Panc1 (cell line): ENCODE results near the gene OTOGL. TPM values are rescaled to one million over a fixed set of nuclear protein-coding genes. Genes with fewer than 3 reads are reported as not detected.

Experiments
- ATAC-seq: fragments of 200-7000 bp; cut with Tn5 transposase; 2 replicates; pipeline ENCODE4 v1.9.1; 2020; ENCODE audit warnings: mild to moderate bottlenecking, moderate library complexity
- BruUV-seq: library from RNA; stranded (reverse); fragments of 400-500 nt; replicated peaks from 2 replicates; lab custom pipeline; 2021; lab: Mats Ljungman, UMichigan
- CTCF ChIA-PET: fragments of 300-600 bp; sonication (Branson Sonifier 250); formaldehyde crosslinking; loops from one replicate; lab custom pipeline; 2022; ENCODE audit warnings: antibody characterized with exemption; lab: Charles Lee
- POLR2A ChIA-PET: fragments of 300-600 bp; sonication (Branson Sonifier 250); formaldehyde crosslinking; loops from one replicate; lab custom pipeline; 2022; ENCODE audit warnings: antibody characterized with exemption; lab: Charles Lee
- DNase-seq: peaks from one replicate; pipeline ENCODE4 v3.0.0-alpha.2; 2010; ENCODE audit warnings: low read depth, low spot score
- H3K27ac ChIP-seq: 2 replicates; pipeline ENCODE4 v1.5.1; 2011; ENCODE audit warnings: mild to moderate bottlenecking, low read length, inconsistent platforms
- H3K27me3 ChIP-seq: fragments of 200-500 bp; sonication (Bioruptor generic); 2 replicates; pipeline ENCODE4 v1.6.0; 2014; ENCODE audit warnings: low read length, inconsistent platforms; ENCODE audit not compliant: control insufficient read depth, insufficient read depth
- H3K36me3 ChIP-seq: fragments of 200-500 bp; sonication (Bioruptor generic); 2 replicates; pipeline ENCODE4 v1.5.1; 2014; ENCODE audit warnings: inconsistent platforms, mild to moderate bottlenecking, low read length, moderate library complexity; ENCODE audit not compliant: control insufficient read depth, insufficient read depth
- H3K4me1 ChIP-seq: 2 replicates; pipeline ENCODE4 v1.5.1; 2011; ENCODE audit warnings: inconsistent platforms, mild to moderate bottlenecking, low read length, moderate library complexity; ENCODE audit not compliant: control insufficient read depth, insufficient read depth
- H3K4me3 ChIP-seq, 2 experiments: 2 replicates each; pipeline ENCODE4 v1.5.1; 2011 to 2012; ENCODE audit warnings: low read depth in 2 of 2, low read length in 2 of 2, mild to moderate bottlenecking in 2 of 2, inconsistent platforms in 1 of 2, moderate library complexity in 1 of 2
- H3K9me3 ChIP-seq: fragments of 200-500 bp; sonication (Bioruptor generic); 2 replicates; pipeline ENCODE4 v1.5.1; 2014; ENCODE audit warnings: low read depth, mild to moderate bottlenecking, inconsistent platforms, low read length, moderate library complexity; ENCODE audit not compliant: control insufficient read depth, insufficient read depth
- POLR2AphosphoS5 ChIP-seq: IDR thresholded peaks from 2 replicates; pipeline ENCODE4 v1.6.1; 2012; ENCODE audit warnings: mild to moderate bottlenecking, low read depth, low read length, moderate library complexity
- SIN3A ChIP-seq: IDR thresholded peaks from 2 replicates; pipeline ENCODE4 v1.6.1; 2012; ENCODE audit warnings: low read depth, mild to moderate bottlenecking, low read length, moderate library complexity, borderline replicate concordance; ENCODE audit not compliant: insufficient read depth
- TCF7L2 ChIP-seq: IDR thresholded peaks from 2 replicates; pipeline ENCODE4 v1.6.1; 2011; ENCODE audit warnings: mild to moderate bottlenecking, low read depth, low read length, inconsistent platforms
- in situ Hi-C: cut with HindIII; loops from 2 replicates; pipeline ENCODE4 v1.10.0; 2016; ENCODE audit warnings: low sequenced_read_pairs, low pct_unique_long_range_greater_than_20kb
- intact Hi-C: fragments of 100-400 bp; cut with micrococcal nuclease; formaldehyde crosslinking; loops from one replicate; pipeline ENCODE4 v1.10.0; 2022; ENCODE audit not compliant: unreplicated experiment
- total RNA-seq: library from RNA; stranded (reverse); gene quantifications from one replicate; pipeline ENCODE4 v1.2.1, GENCODE V29; 2021; ENCODE audit not compliant: unreplicated experiment
- TF ChIP-seq, protein P1 (sequence below): fragments of 450-650 bp; IDR thresholded peaks from 2 replicates; pipeline ENCODE4 v1.5.1; 2017; ENCODE audit warnings: mild to moderate bottlenecking
- TF ChIP-seq, protein P2 (sequence below), 2 experiments: IDR thresholded peaks; 2 replicates each; pipeline ENCODE4 v1.6.1; 2011 to 2012; ENCODE audit warnings: low read depth in 2 of 2, control low read depth in 1 of 2, low read length in 1 of 2, mild to moderate bottlenecking in 1 of 2, moderate library complexity in 1 of 2; ENCODE audit not compliant: insufficient read depth in 1 of 2

OTOGL gene
- total RNA-seq, 1 experiment from 2014 or later, result not detected

DNA sequence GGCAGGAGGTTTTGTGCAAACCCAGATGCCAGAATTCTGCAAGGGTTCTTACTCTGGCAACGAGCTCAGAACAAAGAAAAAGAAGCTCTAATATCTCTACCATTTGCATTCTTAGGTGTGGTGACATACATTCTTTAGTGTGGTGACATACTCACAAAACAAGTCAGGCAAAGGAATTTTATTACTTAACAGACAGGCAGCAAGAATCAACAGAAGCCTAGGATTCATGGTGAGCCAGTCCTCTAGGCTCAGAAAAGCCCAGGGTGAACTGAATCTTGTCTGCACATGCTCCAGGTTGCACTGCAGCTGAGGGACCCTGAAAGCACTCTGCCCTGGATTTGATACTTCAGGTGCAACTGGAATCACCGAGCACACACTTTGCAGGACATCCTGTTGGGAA lies 222.3 kb downstream of the OTOGL start:
- TF ChIP-seq, protein P1, sequence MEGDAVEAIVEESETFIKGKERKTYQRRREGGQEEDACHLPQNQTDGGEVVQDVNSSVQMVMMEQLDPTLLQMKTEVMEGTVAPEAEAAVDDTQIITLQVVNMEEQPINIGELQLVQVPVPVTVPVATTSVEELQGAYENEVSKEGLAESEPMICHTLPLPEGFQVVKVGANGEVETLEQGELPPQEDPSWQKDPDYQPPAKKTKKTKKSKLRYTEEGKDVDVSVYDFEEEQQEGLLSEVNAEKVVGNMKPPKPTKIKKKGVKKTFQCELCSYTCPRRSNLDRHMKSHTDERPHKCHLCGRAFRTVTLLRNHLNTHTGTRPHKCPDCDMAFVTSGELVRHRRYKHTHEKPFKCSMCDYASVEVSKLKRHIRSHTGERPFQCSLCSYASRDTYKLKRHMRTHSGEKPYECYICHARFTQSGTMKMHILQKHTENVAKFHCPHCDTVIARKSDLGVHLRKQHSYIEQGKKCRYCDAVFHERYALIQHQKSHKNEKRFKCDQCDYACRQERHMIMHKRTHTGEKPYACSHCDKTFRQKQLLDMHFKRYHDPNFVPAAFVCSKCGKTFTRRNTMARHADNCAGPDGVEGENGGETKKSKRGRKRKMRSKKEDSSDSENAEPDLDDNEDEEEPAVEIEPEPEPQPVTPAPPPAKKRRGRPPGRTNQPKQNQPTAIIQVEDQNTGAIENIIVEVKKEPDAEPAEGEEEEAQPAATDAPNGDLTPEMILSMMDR, result no peak
- no peak for TF ChIP-seq SIN3A
- intact Hi-C loops, result no loop called here

DNA sequence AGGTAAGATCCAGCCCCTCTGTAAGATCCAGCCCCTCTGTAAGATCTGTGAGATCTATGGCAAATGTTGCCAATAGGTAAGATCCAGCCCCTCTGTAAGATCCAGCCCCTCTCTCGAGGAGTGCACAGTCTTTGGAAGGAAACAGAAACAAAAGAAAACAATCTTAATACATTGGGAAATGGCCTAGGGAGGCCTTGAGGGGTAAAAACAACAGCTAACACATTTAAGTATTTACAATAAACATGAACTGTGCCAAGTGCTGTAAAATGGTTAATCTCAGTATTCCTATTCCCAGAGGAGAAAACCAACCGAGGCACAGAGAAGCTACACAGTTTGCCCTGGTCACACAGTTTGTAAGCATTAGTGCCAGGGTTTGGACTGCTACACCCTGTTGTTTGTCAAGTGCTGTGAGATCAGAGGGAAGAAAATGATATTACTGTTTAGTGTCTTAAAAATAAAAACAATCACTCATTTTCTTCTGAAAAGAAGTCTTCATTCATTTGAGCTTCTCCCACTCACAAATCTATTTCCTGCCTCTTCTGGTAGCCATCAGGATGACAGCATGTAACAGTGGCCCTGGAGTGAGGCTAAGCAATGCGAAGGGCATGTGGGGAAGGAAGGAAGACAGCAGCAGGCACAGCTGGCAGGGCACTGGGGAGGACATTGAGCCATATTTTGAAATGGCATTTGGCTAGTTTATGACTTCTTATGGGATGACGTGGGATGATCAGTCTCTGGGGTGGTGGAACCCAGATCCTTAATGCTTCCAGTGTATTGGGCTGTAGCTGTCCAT lies 226.0 kb downstream of the OTOGL start:
- BruUV-seq, result no TSS peak
- Histone ChIP-seq H3K4me1 (no peaks in the 10 kb centered on the region), H3K9me3 (no peaks in the 10 kb centered on the region), H3K4me3 (no peak overlapping the region), H3K36me3 (no peaks in the 10 kb centered on the region), H3K27me3 (no peaks in the 10 kb centered on the region), H3K27ac (no peak overlapping the region)
- DNase-seq (no peak), ATAC-seq (no peak)
- POLR2A ChIA-PET, result no interaction called here
- CTCF ChIA-PET, result no interaction called here
- TF ChIP-seq, protein P2, sequence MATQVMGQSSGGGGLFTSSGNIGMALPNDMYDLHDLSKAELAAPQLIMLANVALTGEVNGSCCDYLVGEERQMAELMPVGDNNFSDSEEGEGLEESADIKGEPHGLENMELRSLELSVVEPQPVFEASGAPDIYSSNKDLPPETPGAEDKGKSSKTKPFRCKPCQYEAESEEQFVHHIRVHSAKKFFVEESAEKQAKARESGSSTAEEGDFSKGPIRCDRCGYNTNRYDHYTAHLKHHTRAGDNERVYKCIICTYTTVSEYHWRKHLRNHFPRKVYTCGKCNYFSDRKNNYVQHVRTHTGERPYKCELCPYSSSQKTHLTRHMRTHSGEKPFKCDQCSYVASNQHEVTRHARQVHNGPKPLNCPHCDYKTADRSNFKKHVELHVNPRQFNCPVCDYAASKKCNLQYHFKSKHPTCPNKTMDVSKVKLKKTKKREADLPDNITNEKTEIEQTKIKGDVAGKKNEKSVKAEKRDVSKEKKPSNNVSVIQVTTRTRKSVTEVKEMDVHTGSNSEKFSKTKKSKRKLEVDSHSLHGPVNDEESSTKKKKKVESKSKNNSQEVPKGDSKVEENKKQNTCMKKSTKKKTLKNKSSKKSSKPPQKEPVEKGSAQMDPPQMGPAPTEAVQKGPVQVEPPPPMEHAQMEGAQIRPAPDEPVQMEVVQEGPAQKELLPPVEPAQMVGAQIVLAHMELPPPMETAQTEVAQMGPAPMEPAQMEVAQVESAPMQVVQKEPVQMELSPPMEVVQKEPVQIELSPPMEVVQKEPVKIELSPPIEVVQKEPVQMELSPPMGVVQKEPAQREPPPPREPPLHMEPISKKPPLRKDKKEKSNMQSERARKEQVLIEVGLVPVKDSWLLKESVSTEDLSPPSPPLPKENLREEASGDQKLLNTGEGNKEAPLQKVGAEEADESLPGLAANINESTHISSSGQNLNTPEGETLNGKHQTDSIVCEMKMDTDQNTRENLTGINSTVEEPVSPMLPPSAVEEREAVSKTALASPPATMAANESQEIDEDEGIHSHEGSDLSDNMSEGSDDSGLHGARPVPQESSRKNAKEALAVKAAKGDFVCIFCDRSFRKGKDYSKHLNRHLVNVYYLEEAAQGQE (IDR thresholded peaks at IDR 0.05; ENCODE audit: insufficient read depth in 1 of 2, low read depth in 2 of 2, low read length in 1 of 2), result no peak
- TF ChIP-seq, protein P1, result no peak
- no peak for TF ChIP-seq POLR2AphosphoS5
- TF ChIP-seq TCF7L2, result no peak
- no peak for TF ChIP-seq SIN3A
- in situ Hi-C loops, result no loop called here
- intact Hi-C loops, result no loop called here

More for the DNA sequence above, 222.3 kb downstream of the OTOGL start:
- no peak for DNase-seq
- Histone ChIP-seq H3K9me3 (no peaks in the 10 kb centered on the region), H3K27ac (no peak overlapping the region), H3K4me3 (no peak overlapping the region), H3K27me3 (no peaks in the 10 kb centered on the region), H3K36me3 (no peaks in the 10 kb centered on the region), H3K4me1 (no peaks in the 10 kb centered on the region)
- POLR2A ChIA-PET, result no interaction called here
- in situ Hi-C loops, result no loop called here
- BruUV-seq, result no TSS peak
- CTCF ChIA-PET, result no interaction called here
- no peak for ATAC-seq
